Left lobe of liver (tissue), 2 donors: Measurements from ENCODE around the gene ZNF532. TPM values are rescaled to one million over a fixed set of nuclear protein-coding genes. Genes with fewer than 3 reads are reported as not detected.

Experiments
- ATAC-seq: fragments of 200-7000 bp; cut with Tn5 transposase; one replicate; pipeline ENCODE4 v1.9.1; 2020; ENCODE audit warnings: mild to moderate bottlenecking, moderate library complexity
- DNase-seq: peaks from one replicate; pipeline ENCODE4 v3.0.0-alpha.2; 2020; ENCODE audit warnings: low spot score
- total RNA-seq: library from RNA; stranded (reverse); gene quantifications from one replicate; pipeline ENCODE4 v1.2.1, GENCODE V29; 2021
- donor health status: DM: no; HTN: no; CAD: no; lungs with moderate emphysema.
- donor health status: DM: no; HTN: yes; CAD: no.

The ZNF532 gene
- total RNA-seq, 1 donor from 2014 or later: 3.7 TPM

DNA sequence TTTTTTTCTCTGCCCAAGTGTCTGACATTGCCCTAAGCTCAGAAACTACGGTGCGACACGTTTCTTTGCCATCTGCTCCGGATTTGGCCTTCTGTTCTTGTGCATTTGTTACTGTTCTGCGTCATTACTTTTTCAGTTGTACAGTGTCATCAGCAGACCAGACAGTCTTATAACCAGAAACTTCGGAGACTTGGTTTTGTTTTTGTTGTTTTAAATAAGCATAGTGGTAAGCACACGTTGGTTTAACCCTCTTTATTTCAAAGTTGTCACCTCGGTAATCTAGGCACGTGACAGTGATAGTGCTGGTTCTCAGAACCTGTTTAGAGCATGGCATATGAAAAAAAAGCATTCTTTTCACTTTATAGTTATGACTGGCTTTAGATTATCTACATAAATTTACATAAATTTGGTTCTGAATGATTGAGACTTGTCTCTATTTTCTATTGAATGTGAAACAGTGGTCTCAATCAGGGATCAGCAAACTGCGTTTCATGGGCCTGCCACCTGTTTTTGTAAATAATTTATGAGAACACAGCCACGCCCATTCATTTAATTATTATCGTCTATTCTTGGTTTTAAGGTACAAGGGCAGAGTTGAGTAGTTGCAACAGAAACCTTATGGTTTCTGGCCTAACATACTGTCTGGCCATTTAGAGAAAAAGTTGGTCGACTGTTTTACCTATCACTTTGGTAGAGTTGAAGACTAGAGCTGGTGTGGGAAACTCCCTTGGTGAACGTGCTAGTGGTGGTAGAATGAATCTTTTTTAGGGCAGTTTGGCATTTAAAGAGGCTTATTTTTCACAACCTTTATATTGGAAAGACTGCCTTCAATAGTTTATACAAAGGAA is 106.5 kb downstream of the ZNF532 start:
- DNase-seq: no peak
- no peak for ATAC-seq

DNA sequence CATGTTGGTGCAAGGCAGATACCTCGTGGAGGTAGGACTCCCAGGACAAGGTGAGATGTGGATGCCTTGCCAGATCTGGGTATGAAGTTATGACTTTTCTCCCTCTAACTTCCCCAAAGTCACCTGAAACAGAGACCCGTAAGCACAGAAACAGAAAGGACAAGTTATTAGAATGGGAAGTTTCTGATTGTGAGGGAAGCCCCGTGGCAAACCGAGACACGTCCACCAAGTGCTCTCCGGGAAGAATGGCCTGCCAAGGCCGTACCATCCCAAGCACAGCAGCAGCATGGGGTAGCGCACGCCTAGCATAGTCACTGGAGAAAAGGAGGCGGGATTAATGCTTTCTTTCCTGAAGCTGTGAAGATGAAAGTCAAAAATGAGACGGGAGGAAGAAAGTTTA is 110.6 kb downstream of the ZNF532 start:
- DNase-seq: no peak
- no peak for ATAC-seq

DNA sequence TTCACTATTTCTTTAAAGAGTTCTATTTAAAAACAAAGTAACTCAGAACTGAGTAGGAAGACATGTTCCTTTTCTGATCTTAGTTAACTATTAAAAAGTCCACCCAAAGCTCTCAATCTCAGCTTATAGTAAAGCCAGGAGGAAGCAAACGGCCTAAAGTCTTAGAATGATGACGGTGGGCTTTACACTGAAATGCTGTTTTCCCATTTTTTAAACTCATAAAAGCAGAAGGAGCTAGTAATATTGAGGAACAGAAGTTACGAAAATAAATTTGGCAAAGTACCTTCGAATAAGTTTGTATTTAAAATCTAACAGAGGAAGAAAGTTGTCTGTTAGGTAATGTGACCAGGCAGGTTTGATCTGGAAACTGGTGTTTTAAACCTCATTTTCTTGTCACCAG is 111.1 kb downstream of the ZNF532 start:
- ATAC-seq (no peak), DNase-seq (no peak)

DNA sequence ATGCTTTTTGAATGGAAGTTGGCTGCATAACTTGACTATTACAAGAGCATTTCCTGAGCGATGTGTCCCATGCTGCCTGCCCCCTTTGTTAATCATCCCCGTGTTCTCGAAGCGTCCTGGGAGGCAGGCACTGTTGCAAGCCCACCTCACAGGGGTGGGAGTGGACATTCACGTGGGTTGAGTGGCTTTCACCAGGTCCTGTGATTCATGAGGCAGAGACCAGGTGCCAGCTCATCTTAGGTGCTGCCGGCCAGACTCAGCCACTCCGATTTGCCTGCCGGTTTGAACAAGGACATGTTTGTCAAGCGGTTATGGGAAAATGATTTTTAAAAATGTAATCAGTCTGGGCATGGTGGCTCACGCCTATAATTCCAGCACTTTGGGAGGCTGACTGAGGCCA is 112.5 kb downstream of the ZNF532 start:
- no peak for DNase-seq

DNA sequence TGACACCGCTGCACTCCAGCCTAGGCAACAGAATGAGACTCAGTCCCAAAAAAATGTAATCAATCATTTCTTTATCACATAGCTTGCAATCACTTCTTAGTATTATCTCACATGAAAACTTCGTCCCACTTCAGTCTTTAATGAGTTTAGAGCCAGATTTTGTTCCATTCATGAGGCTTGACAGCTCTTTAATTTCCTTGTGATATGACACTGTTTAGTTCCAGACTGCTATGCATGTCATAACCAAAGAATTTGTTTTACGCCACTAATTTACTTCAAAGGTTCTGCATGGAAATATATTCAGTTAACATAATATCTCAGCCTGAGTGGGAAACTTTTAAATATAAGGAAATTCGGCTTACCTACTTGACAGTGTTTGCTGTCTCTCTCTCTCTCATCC is 113.1 kb downstream of the ZNF532 start:
- no peak for DNase-seq
- no peak for ATAC-seq

More for the DNA sequence above, 112.5 kb downstream of the ZNF532 start:
- ATAC-seq: no peak

DNA sequence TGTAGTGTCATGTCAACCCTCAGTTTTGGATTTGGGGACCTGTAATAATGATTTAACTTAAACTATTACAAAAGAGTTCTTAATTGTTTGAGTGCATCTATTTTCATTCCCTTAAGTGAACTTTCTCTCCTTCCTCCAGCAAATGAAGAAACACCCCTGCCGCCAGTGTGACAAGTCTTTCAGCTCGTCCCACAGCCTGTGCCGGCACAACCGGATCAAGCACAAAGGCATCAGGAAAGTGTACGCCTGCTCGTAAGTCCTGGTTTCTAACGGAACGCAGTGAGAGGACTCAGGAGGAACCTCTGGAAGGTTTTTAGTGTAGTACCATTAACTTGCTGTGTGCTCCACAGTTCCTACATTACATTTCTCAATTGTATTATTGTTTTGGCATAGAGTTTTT is 114.2 kb downstream of the ZNF532 start:
- no peak for ATAC-seq
- no peak for DNase-seq

DNA sequence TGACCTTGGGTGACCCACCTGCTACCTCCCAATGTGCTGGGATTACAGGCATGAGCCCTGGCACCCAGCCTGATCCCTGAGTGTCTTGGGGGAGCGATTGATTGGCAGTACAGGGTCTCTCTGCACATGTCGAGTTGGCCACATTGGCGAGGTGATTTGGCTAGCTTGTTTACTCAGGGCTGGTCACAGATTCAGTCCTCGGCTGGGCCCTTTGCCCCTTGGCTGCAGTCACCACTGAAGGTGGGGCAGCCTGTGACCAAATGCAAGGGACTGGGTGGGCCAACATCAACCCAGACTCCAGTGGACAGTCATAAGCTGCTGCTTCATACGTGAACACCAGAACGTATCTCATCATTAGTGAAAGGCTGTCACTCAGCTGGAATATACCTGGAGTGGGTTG is 114.9 kb downstream of the ZNF532 start:
- ATAC-seq (peak; percentile 53), DNase-seq (no peak)

DNA sequence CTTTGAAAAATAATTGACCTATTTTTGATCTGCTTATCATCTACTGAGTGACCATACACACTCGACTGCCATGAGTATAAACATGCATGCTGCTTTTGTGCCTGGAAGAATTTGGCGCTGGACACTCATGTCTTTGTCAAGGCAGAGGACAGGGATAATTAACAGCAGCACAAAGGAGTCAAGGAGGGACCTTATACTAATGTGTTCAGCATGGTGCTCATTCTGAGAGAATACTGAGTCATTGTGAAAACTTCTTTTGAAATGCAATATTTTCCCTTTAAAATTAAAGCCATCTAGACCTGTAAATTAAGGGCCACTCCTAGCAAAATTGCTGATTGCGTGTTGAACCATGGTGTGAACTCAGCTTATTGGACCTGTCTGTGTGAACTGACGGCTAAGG is 116.3 kb downstream of the ZNF532 start:
- DNase-seq: no peak
- ATAC-seq: no peak

DNA sequence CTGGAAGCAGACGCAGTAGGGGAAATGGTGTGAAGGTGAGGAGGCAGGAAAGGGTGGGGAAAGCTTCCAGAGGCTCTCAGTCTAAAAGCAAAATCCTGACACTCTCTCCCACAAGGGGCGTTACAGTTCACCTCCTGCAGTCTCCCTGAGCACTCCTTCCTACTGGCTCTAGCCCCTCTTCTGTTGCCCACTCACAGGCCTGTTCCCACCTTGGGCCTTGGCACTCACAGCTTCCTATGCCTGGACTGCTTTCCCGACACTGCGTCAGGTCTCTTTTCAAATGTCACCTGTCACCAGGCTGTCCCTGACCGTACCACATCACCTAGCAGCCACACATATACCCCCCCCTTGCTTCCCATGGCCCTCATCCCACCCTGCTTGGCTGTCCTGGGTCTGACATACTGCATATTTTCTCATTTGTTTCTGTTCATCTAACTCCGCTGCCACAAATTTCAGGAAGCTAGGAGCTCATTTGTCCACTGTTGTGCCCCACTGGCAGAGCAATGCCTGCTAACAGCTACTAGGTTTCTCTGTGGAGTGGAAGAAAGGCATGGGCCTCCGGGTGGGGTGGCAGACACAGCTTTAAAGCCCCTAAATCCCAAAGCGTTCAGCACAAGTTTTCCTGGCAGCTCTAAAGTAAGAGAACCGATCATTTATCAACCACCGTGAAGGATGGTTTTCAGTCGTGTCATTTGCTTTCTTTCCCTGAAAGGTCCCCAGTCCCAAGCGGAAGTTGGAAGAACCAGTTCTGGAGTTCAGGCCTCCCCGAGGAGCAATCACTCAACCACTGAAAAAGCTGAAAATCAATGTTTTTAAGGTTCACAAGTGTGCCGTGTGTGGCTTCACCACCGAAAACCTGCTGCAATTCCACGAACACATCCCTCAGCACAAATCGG is 118.8 kb downstream of the ZNF532 start:
- no peak for ATAC-seq
- DNase-seq: no peak

DNA sequence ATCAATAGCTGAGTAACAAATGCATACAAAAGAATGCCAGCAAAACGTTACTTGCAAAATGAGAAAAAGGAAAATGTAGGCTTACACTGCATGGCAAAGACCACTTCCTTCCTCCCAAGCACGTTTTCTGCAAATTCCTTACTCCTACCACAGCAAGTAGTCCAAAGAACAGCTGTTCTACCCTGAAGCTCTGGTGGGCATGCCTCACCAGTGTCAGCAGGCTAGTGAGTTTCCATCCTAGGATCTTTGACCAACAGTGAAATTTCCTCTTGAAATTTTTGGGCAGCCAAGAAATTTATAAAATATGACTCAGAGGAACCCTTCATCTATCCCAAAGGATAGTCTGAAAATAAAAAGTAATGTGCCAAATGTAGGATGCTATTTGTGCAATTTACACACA is 123.9 kb downstream of the ZNF532 start:
- DNase-seq (no peak), ATAC-seq (no peak)

DNA sequence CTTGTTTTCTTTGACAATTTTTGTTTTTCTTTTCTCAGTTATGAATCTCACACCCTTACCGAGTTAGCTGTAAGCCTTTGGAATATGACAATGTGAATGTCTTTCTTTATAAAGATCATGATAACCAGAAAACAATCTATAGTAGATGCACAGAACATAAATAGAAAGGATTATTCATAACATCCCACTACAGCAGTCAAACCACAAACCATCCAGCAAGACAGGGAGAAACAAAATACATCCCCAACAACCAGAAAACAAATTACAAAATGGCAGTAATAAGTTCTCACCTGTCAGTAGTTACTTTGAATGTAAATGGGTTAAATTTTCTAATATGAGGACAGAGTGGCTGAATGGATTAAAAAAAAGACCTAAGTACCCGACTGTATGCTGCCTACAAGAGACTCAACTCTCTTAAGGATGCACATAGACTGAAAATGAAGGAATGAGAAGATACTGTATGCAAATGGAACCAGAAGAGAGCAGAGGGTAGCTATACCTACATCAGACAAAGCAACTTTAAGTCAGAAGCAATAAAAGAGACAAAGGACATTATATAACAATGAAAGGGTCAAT is 124.6 kb downstream of the ZNF532 start:
- DNase-seq: no peak
- ATAC-seq: no peak

DNA sequence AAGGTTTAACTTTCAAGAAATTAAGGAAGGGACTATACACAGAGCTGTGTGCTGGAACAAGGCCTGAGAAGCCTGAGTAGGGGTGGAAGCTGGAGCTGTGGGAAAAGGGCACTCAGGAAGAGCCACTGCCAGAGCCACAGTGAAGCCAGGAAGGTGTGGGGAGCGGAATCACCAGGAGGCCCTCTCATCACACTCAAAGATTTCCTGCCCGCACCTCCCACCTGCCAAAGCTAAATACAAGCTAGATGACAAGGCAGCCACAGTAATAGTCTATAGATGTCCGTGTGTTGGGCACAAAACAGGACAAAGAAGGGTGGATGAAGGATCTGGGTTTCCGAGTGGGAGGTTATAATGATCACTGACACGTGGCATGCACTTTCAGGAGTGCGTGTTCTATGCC is 126.0 kb downstream of the ZNF532 start:
- DNase-seq: no peak
- ATAC-seq: no peak

DNA sequence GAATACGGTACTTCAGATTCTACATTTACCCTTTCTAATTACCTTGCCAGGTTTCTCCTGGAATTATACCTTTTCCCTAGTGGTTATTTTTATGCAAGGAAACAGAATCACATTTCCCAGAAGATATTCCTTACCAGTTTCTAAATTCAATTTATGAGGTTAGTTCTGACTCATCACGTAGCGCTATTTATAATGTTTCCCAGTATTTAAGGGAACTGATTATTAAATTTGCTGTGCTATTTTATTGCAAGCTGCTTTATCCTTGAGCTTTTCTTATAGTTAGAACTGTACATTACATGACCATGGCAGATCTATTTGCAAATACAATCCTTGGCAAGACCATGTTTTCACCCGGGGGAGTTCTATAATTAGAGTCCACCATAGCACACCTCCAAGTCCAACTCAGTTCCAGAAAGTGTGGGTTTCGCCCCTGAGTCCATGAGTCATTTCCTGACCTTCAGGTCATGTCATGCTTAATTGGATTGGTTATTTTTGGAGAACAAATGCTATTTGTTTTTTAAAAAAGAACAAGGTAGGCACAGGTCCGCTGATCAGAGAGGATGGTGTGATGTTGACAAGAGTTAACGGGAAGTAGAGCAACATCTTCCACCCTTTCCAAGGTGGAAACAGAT is 126.6 kb downstream of the ZNF532 start:
- no peak for DNase-seq

DNA sequence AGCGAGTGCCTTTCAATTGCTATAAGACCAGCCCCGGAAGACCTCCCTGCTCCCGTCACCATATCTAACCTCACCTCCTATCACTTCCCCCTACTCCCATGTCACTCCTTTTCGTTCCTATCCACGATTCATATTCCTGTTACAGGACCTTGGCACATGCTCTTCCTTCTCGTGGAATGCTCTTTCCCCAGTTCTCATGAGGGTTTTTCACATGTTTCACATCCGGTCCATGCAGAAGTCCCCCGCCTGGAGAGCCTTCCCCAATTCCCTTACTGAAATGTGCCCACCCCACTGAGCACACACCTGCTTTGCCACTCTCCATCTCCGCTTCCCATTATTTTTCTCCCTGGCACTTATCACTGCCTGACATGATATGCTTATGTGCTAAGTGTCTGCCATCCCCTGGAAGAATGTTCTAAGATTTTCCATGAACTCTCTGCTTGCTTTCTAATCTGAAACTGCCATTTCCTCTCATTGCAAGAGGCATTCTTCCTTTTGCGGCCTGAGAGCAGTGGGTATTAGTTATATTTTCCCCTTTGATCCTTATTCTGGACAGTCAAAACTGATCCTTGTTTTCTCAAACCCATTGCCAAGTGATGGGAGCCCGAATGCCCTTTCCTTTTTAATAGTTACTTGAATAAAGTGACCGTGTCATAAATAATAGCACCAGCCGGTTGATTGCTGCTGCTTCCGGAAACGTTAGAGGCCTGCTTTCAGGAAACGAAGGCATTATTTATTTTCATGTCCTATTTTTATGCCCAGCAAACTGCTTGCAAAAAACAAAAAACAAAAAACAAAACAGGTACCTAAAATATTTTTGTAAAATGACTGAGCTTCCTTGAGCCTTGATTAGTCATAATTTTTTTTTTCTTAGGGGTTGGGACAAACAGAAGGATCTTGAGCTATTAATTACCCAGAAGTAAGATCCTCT is 127.9 kb downstream of the ZNF532 start:
- DNase-seq (no peak), ATAC-seq (no peak)

More for the DNA sequence above, 126.6 kb downstream of the ZNF532 start:
- ATAC-seq: no peak

DNA sequence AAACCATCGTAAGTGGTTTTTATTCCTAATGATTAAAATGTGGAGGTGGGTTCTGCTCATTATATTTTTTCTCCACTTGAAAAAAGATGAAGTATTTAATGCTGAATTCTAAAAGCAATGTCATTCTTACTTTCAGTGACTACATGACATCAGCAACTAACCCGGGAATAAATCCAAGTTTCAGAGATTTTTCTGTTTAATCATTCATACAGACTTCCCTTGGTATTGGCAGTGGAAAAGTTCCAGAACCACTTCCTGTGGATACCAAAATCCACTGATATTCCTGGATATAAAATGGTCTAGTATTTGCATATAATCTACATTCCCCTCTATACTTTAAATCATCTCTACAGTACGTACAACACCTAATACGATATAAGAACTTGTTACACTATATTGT is 128.6 kb downstream of the ZNF532 start:
- ATAC-seq: peak; percentile 87
- DNase-seq: no peak

DNA sequence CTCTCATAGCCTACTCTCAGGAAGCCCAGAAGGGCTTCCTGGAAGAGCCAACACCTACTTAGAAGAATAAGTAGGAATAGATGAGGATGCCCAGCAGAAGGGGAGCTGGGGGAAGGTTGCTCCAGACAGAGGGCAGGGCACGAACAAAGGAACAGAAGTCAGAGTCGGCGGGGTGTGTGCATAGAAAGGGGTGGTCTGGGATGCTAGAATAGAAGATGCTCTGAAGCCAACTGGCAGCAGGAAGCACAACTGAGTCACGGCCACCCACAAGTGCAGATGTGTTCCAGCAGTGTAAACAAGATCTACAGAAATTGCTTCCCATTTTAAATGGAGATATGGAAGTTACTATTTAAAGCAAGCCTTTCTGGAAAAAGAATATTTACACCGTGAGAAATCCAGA is 131.0 kb downstream of the ZNF532 start:
- DNase-seq: no peak
- no peak for ATAC-seq

DNA sequence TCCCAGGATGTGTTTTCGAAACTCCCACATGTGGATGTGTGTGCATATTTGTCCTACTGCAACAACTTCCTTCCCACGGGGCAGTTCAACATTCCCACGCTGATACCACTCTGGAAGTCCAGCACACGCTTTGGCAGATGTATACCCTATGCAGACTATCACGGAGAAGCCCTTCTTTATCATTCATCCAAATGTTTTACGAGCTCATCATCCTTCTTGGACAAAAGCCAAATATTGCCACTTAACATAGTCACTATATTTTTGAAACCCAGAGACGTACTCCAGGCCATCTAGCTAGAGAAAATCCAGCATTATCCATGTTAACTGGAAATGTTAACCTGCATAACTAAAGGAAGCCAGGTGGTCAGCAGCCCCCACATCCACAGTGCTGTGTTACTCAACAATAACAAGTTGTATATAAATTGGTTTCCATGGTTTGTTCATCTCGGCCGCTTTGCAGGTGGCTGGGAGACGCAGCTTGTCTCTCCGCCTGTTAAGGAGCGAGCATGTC is 131.5 kb downstream of the ZNF532 start:
- DNase-seq: no peak

DNA sequence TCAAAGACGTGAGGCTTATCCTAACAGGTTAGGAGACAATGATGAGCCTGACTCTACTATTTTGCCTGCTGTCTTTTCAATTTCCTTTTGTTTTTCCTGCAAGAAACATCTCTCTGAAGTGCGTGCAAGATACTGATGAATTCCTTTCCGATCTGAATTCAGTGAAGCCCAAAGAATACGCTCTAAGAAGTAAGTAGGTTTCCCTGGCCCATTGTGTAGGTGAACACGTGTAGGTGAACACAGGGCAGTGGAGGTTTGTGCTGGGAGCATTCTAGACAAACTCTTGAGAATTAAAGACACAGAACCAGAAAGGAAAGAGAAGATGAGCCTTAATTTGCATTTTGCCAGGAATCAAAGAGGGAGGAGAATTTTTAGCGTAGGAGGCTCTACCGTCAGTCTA is 132.0 kb downstream of the ZNF532 start:
- DNase-seq (no peak), ATAC-seq (no peak)

More for the DNA sequence above, 131.5 kb downstream of the ZNF532 start:
- peak; percentile 33 for ATAC-seq

DNA sequence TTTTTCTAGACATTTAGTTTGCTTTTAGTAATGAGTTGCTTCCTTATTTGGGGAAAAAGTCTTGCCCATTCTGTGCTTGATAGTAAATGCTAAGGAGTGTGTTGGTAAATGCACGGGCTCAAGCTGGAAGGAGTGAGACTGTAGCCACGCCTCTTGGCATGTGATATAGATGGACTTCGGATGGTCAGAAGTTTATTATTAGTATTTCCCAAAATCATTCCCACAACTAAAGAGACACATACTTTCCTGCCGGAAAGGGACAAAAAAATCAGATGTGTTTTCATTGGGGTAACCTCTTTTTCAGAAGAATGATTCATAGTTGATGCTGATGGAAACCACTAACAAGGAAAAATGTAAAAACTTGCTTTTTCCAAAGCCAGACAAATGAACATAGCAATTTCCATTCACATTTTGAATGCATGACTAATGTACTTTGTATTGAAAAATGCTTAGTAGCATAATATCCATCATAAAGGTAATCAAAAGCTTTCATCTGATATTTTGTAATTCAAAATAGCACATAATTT is 133.2 kb downstream of the ZNF532 start:
- no peak for ATAC-seq
- no peak for DNase-seq
